K562 (cell line): ENCODE results near the gene CYFIP2. TPM values are rescaled to one million over a fixed set of nuclear protein-coding genes. Genes with fewer than 3 reads are reported as not detected.
"Not testable (repeated sequence)": the region's sequence is repeated elsewhere in the genome, so short reads cannot be mapped to it uniquely, and the experiment has no call there.

Source experiments
- ATAC-seq: fragments of 200-7000 bp; cut with Tn5 transposase; 3 replicates; pipeline ENCODE4 v1.9.1; 2020; ENCODE audit warnings: moderate library complexity
- BruUV-seq: library from RNA; stranded (reverse); fragments of 400-500 nt; replicated peaks from 2 replicates; lab custom pipeline; 2021; lab: Mats Ljungman, UMichigan
- CTCF ChIA-PET: fragments of 300-600 bp; formaldehyde crosslinking; extraction: SDS; loops from one replicate; lab custom pipeline; 2021; ENCODE audit warnings: low intra/inter-chr PET ratio; lab: Yijun Ruan, JAX
- POLR2A ChIA-PET: fragments of 300-600, 350-650 bp; sonication (Branson Sonifier 250); formaldehyde crosslinking; extraction: SDS; loops from one replicate; lab custom pipeline; 2021; ENCODE audit warnings: antibody characterized with exemption, inconsistent platforms; lab: Yijun Ruan, JAX
- DNase-seq, 4 experiments: peaks; one replicate each; pipeline versions ENCODE4 v3.0.0 to v3.0.0-alpha.2; 2011 to 2018; ENCODE audit warnings: low spot score in 3 of 4, mixed read lengths in 3 of 4; ENCODE audit errors: extremely low read depth in 1 of 4
- FAIRE-seq: peaks from 2 replicates; lab custom pipeline; 2011; peaks lifted over from hg19 to GRCh38; lab: Jason Lieb, UNC
- H2AFZ ChIP-seq: 2 replicates; pipeline ENCODE4 v1.6.0; 2011; ENCODE audit warnings: low read depth, low read length, control low read depth, inconsistent platforms
- H3K27ac ChIP-seq: fragments of 200-600 bp; 3 replicates; pipeline ENCODE4 v1.8.0; 2011; ENCODE audit warnings: low read depth, mild to moderate bottlenecking, control low read depth, inconsistent platforms, low read length, moderate library complexity, mixed read lengths; ENCODE audit errors: extremely low read depth
- H3K27me3 ChIP-seq, 2 experiments: fragments of 300-600 bp in 1 of 2; 2 replicates in 1 of 2; 3 replicates in 1 of 2; pipeline versions ENCODE4 v1.6.0 to v1.8.0; 2011; ENCODE audit warnings: inconsistent platforms in 2 of 2, low read length in 2 of 2, mild to moderate bottlenecking in 1 of 2, mixed read lengths in 1 of 2, moderate library complexity in 1 of 2; ENCODE audit not compliant: control insufficient read depth in 2 of 2, insufficient read depth in 2 of 2
- H3K36me3 ChIP-seq: fragments of 300-600 bp; 3 replicates; pipeline ENCODE4 v1.8.0; 2011; ENCODE audit warnings: mild to moderate bottlenecking, low read length, inconsistent platforms; ENCODE audit not compliant: control insufficient read depth, insufficient read depth
- H3K4me1 ChIP-seq, 2 experiments: fragments of 200-600 bp in 1 of 2; replicated peaks in 1 of 2; 2 replicates in 1 of 2; 3 replicates in 1 of 2; pipeline versions ENCODE4 v1.5.1 to v1.8.0; 2011; ENCODE audit warnings: inconsistent platforms in 2 of 2, low read length in 2 of 2, mild to moderate bottlenecking in 1 of 2, mixed read lengths in 1 of 2, moderate library complexity in 1 of 2; ENCODE audit not compliant: control insufficient read depth in 2 of 2, insufficient read depth in 2 of 2
- H3K4me2 ChIP-seq: 2 replicates; pipeline ENCODE4 v1.6.1; 2011; ENCODE audit warnings: low read length, control low read depth, inconsistent platforms, mixed read lengths; ENCODE audit not compliant: insufficient read depth
- H3K4me3 ChIP-seq: fragments of 200-600 bp; sonication (generic), shearing (Covaris generic); 2 replicates; pipeline ENCODE4 v1.5.1; 2016; ENCODE audit warnings: control low read depth, inconsistent platforms
- H3K79me2 ChIP-seq: fragments of 200-600 bp; 3 replicates; pipeline ENCODE4 v1.8.0; 2011; ENCODE audit warnings: low read length, inconsistent platforms; ENCODE audit not compliant: control insufficient read depth, insufficient read depth
- H3K9ac ChIP-seq, 2 experiments: 2 replicates each; pipeline versions ENCODE4 v1.6.0 to v1.6.1; 2011; ENCODE audit warnings: low read depth in 2 of 2, low read length in 2 of 2, control low read depth in 1 of 2, inconsistent platforms in 1 of 2, mild to moderate bottlenecking in 1 of 2, mixed read lengths in 1 of 2; ENCODE audit not compliant: insufficient read depth in 1 of 2
- H3K9me1 ChIP-seq: one replicate; pipeline ENCODE4 v1.6.0; 2011; ENCODE audit warnings: inconsistent platforms, mild to moderate bottlenecking, low read length, moderate library complexity; ENCODE audit not compliant: control insufficient read depth, insufficient read depth
- H3K9me3 ChIP-seq: replicated peaks from 2 replicates; pipeline ENCODE4 v1.5.1; 2011; ENCODE audit warnings: low read depth, low read length, inconsistent platforms; ENCODE audit not compliant: control insufficient read depth, insufficient read depth
- H4K20me1 ChIP-seq: replicated peaks from 2 replicates; pipeline ENCODE4 v1.6.1; 2011; ENCODE audit warnings: low read length, inconsistent platforms, mixed read lengths; ENCODE audit not compliant: control insufficient read depth, insufficient read depth
- BDP1 ChIP-seq: IDR thresholded peaks from 3 replicates; pipeline ENCODE4 v1.6.1; 2011; ENCODE audit not compliant: insufficient read length, insufficient read depth
- E2F5 ChIP-seq: sonication (generic); formaldehyde crosslinking; IDR thresholded peaks from 2 replicates; pipeline ENCODE4 v1.8.0; 2022; ENCODE audit warnings: mild to moderate bottlenecking, missing genetic modification reagents
- MEF2A ChIP-seq: IDR thresholded peaks from 2 replicates; pipeline ENCODE4 v1.6.1; 2011; ENCODE audit warnings: low read depth, mild to moderate bottlenecking, low read length, moderate library complexity; ENCODE audit not compliant: control insufficient read depth
- NR0B1 ChIP-seq: fragments of 450-650 bp; IDR thresholded peaks from one replicate; pipeline ENCODE4 v1.6.1; 2018; ENCODE audit warnings: mild to moderate bottlenecking, moderate library complexity; ENCODE audit not compliant: partially characterized antibody
- NR1H2 ChIP-seq: sonication (generic); formaldehyde crosslinking; IDR thresholded peaks from 2 replicates; pipeline ENCODE4 v1.4.0; 2020; ENCODE audit warnings: mild to moderate bottlenecking, missing genetic modification reagents
- ZBTB33 ChIP-seq: sonication (generic); formaldehyde crosslinking; IDR thresholded peaks from 2 replicates; pipeline ENCODE4 v1.8.1; 2023; ENCODE audit warnings: mild to moderate bottlenecking, missing genetic modification reagents
- ZNF318 ChIP-seq, 2 experiments: fragments of 450-650 bp; IDR thresholded peaks; 2 replicates each; pipeline ENCODE4 v1.6.1; 2016; ENCODE audit warnings: mild to moderate bottlenecking in 2 of 2, borderline replicate concordance in 1 of 2, low read depth in 1 of 2, moderate library complexity in 1 of 2
- WGBS: fragments of 100-300 bp; shearing (Covaris generic); methylation state at CpG from one replicate; pipeline ENCODE4 v1.1.6; 2016; ENCODE audit warnings: low coverage, mixed read lengths; ENCODE audit not compliant: insufficient coverage; ENCODE audit errors: missing lambda C conversion rate; 5-methylcytosine and 5-hydroxymethylcytosine counted together
- in situ Hi-C: fragments of 300-500 bp; cut with MboI; formaldehyde crosslinking; loops from 4 replicates; pipeline ENCODE4 v1.15.0; 2018; ENCODE audit warnings: inconsistent platforms, mixed read lengths
- intact Hi-C: fragments of 100-400 bp; cut with micrococcal nuclease; formaldehyde crosslinking; loops from 2 replicates; pipeline ENCODE4 v1.14.2; 2022
- polyA plus RNA-seq, 8 experiments: library from polyadenylated mRNA; depleted of rRNA in 4 of 8; stranded (reverse) in 5 of 8; unstranded in 3 of 8; fragments of >200 nt; fragmentation: Nextera tagmentation in 2 of 8; fragmentation: Illumina TruSeq in 1 of 8; extraction: Ambion mirVana in 2 of 8; extraction: Trizol in 1 of 8; gene quantifications; 2 replicates each; pipeline versions ENCODE4 v1.2.1 to v1.2.3, GENCODE V29; 2011 to 2014; ENCODE audit warnings: inconsistent platforms in 1 of 8, missing spikeins in 1 of 8
- total RNA-seq, 7 experiments: library from RNA; depleted of rRNA in 6 of 7; stranded (reverse); fragments of >200 nt in 6 of 7; fragmentation: Illumina TruSeq in 2 of 7; extraction: Trizol in 2 of 7; gene quantifications; 2 replicates each; pipeline versions ENCODE4 v1.2.1 to v1.2.3, GENCODE V29; 2011 to 2021; ENCODE audit warnings: low replicate concordance in 1 of 7

Gene CYFIP2
- total and polyA plus RNA-seq, 9 of the 15 experiments (the other 6 are each of a cell fraction or from before 2014, with no cell fraction given) = 0.76 to 2.9 (median 1.4) TPM; not detected in 1

- TF ChIP-seq ZNF318 (IDR thresholded peaks at IDR 0.05; ENCODE audit: borderline replicate concordance in 1 of 2, low read depth in 1 of 2) (no peak), ZBTB33 (CRISPR knock-in tag) (no peak), BDP1 (no peak), NR0B1 (no peak), MEF2A (no peak), NR1H2 (CRISPR knock-in tag) (no peak), E2F5 (no peak)
Measured at GRCh38 chr5:157241483-157241882, 24.4 kb upstream of the CYFIP2 start (continued).

GRCh38 chr5:157244704-157245103, 21.2 kb upstream of the CYFIP2 start:
- H3K4me2 ChIP-seq, H3K79me2 ChIP-seq, H4K20me1 ChIP-seq, H3K27ac ChIP-seq, FAIRE-seq, H3K4me3 ChIP-seq, H2AFZ ChIP-seq, H3K9me3 ChIP-seq, intact Hi-C loops, CTCF ChIA-PET, H3K36me3 ChIP-seq, H3K9me1 ChIP-seq, BruUV-seq, DNase-seq, H3K4me1 ChIP-seq, H3K27me3 ChIP-seq, POLR2A ChIA-PET, ATAC-seq, H3K9ac ChIP-seq: not testable (repeated sequence)
- in situ Hi-C loops = loop anchor here (10.0 kb wide), 1 partner anchor 230 kb away; no protein-coding TSS in a partner anchor
- under 1% methylated on average over 7 of the region's 7 CpGs for whole genome bisulfite sequencing
